ENCODE measurements around the gene NELL1. TPM values are rescaled to one million over a fixed set of nuclear protein-coding genes. Genes with fewer than 3 reads are reported as not detected.

Gene NELL1
- total RNA-seq, 4 donors from 2014 or later, result not detected

- H3K4me1 ChIP-seq, result no peaks in the 10 kb centered on the region
- TF ChIP-seq CTCF (IDR thresholded peaks at IDR 0.05) (no peak), POLR2A (IDR thresholded peaks at IDR 0.05) (no peak)
- WGBS, 2 donors, result 54 to 67% methylated on average over 2 of the region's 2 CpGs
- no peak for DNase-seq
- intact Hi-C loops (cut with DNase I), result no loop called here
- H3K36me3 ChIP-seq, result no peaks in the 10 kb centered on the region
- no peaks in the 10 kb centered on the region for H3K9me3 ChIP-seq
- no peak overlapping the region for H3K27ac ChIP-seq
- H3K27me3 ChIP-seq, result no peaks in the 10 kb centered on the region
- H3K4me3 ChIP-seq (replicated peaks in 1 of 3), result no peak overlapping the region
Observed at GRCh38 chr11:21464601-21465193, 795.3 kb downstream of the NELL1 start.

- intact Hi-C loops (cut with DNase I), result no loop called here
- Histone ChIP-seq H3K4me3 (replicated peaks in 1 of 3) (no peak overlapping the region), H3K36me3 (no peaks in the 10 kb centered on the region), H3K4me1 (no peaks in the 10 kb centered on the region), H3K9me3 (no peaks in the 10 kb centered on the region), H3K27ac (no peak overlapping the region), H3K27me3 (no peaks in the 10 kb centered on the region)
- TF ChIP-seq POLR2A (IDR thresholded peaks at IDR 0.05) (no peak), CTCF (IDR thresholded peaks at IDR 0.05) (no peak)
- no peak for DNase-seq
- 74 to 83% methylated on average over 1 of the region's 1 CpG for WGBS, 2 donors
Observed at GRCh38 chr11:21465203-21465602, 795.8 kb downstream of the NELL1 start.

- Histone ChIP-seq H3K4me1 (no peaks in the 10 kb centered on the region), H3K36me3 (no peaks in the 10 kb centered on the region), H3K4me3 (replicated peaks in 1 of 3) (no peak overlapping the region), H3K27me3 (no peaks in the 10 kb centered on the region), H3K27ac (no peak overlapping the region), H3K9me3 (no peaks in the 10 kb centered on the region)
- TF ChIP-seq POLR2A (IDR thresholded peaks at IDR 0.05), result no peak
- intact Hi-C loops (cut with DNase I), result no loop called here
- 79 to 93% methylated on average over 4 of the region's 4 CpGs for WGBS, 2 donors
- DNase-seq, result no peak
Observed at GRCh38 chr11:21465920-21466319, 796.5 kb downstream of the NELL1 start.

- intact Hi-C loops (cut with DNase I), result no loop called here
- Histone ChIP-seq H3K9me3 (no peaks in the 10 kb centered on the region), H3K27me3 (no peaks in the 10 kb centered on the region), H3K27ac (no peak overlapping the region), H3K4me3 (replicated peaks in 1 of 3) (no peak overlapping the region), H3K4me1 (no peaks in the 10 kb centered on the region), H3K36me3 (no peaks in the 10 kb centered on the region)
- TF ChIP-seq CTCF (IDR thresholded peaks at IDR 0.05) (no peak), POLR2A (IDR thresholded peaks at IDR 0.05) (no peak)
- no peak for DNase-seq
Observed at GRCh38 chr11:21470521-21470920, 801.1 kb downstream of the NELL1 start.

- WGBS, 2 donors, result 78 to 82% methylated on average over 3 of the region's 3 CpGs
- Histone ChIP-seq H3K4me1 (no peaks in the 10 kb centered on the region), H3K27me3 (no peaks in the 10 kb centered on the region), H3K27ac (no peak overlapping the region), H3K9me3 (no peaks in the 10 kb centered on the region), H3K4me3 (replicated peaks in 1 of 3) (no peak overlapping the region), H3K36me3 (no peaks in the 10 kb centered on the region)
- DNase-seq, result no peak
- intact Hi-C loops (cut with DNase I), result no loop called here
- TF ChIP-seq CTCF (IDR thresholded peaks at IDR 0.05), result no peak
- no peak for TF ChIP-seq POLR2A (IDR thresholded peaks at IDR 0.05)
Observed at GRCh38 chr11:21472261-21472660, 802.9 kb downstream of the NELL1 start.

- Histone ChIP-seq H3K27ac (no peak overlapping the region), H3K36me3 (no peaks in the 10 kb centered on the region), H3K4me1 (no peaks in the 10 kb centered on the region), H3K9me3 (no peaks in the 10 kb centered on the region), H3K27me3 (no peaks in the 10 kb centered on the region), H3K4me3 (replicated peaks in 1 of 3) (no peak overlapping the region)
- intact Hi-C loops (cut with DNase I), result no loop called here
- no peak for TF ChIP-seq CTCF (IDR thresholded peaks at IDR 0.05)
- DNase-seq, result no peak
Observed at GRCh38 chr11:21474529-21474928, 805.1 kb downstream of the NELL1 start.
